Chondrocyte (in vitro differentiated cells): Measurements from ENCODE around the gene MYEF2. TPM values are rescaled to one million over a fixed set of nuclear protein-coding genes. Genes with fewer than 3 reads are reported as not detected.

ENCODE experiments used
- DNase-seq: peaks from one replicate; pipeline ENCODE4 v3.0.0; 2021; ENCODE audit warnings: mixed read lengths, low spot score
- H3K27ac Mint-ChIP-seq: one replicate; pipeline ENCODE4 v1.8.0; 2021; ENCODE audit warnings: mild to moderate bottlenecking, moderate library complexity, mixed read lengths; ENCODE audit not compliant: unreplicated experiment
- H3K27me3 Mint-ChIP-seq: 2 replicates; pipeline ENCODE4 v1.8.0; 2021; ENCODE audit warnings: low read depth, mixed read lengths
- H3K36me3 Mint-ChIP-seq: 2 replicates; pipeline ENCODE4 v1.8.0; 2021; ENCODE audit warnings: low read depth, mixed read lengths
- H3K4me1 Mint-ChIP-seq: 2 replicates; pipeline ENCODE4 v1.8.0; 2021; ENCODE audit warnings: low read depth, mild to moderate bottlenecking, mixed read lengths
- H3K4me3 Mint-ChIP-seq: one replicate; pipeline ENCODE4 v1.8.0; 2021; ENCODE audit warnings: mild to moderate bottlenecking, moderate library complexity, mixed read lengths; ENCODE audit not compliant: unreplicated experiment
- H3K9me3 Mint-ChIP-seq: 2 replicates; pipeline ENCODE4 v1.8.0; 2021; ENCODE audit warnings: low read depth, mixed read lengths
- CTCF ChIP-seq: fragments of 200-600 bp; sonication (generic); IDR thresholded peaks from 2 replicates; pipeline ENCODE4 v1.5.0; 2021; ENCODE audit warnings: antibody characterized with exemption, mild to moderate bottlenecking, moderate library complexity
- total RNA-seq: library from RNA; stranded (reverse); gene quantifications from 3 replicates; pipeline ENCODE4 v1.2.1, GENCODE V29; 2021

Gene MYEF2
- total RNA-seq, 1 donor from 2014 or later: 22.6 TPM

- TF ChIP-seq CTCF: no peak
- peak overlapping the region; percentile 60 for H3K27ac Mint-ChIP-seq
- no peak for DNase-seq
- no peak overlapping the region for H3K4me3 Mint-ChIP-seq
- peaks cover 20% of the 10 kb centered on the region for H3K4me1 Mint-ChIP-seq
- H3K27me3 Mint-ChIP-seq: no peaks in the 10 kb centered on the region
- no peaks in the 10 kb centered on the region for H3K9me3 Mint-ChIP-seq
- peaks cover 12% of the 10 kb centered on the region for H3K36me3 Mint-ChIP-seq
These were observed 28.2 kb downstream of the MYEF2 start for GRCh38 chr15:48149858-48150257.

GRCh38 chr15:48147358-48147757 is 30.7 kb downstream of the MYEF2 start:
- DNase-seq: no peak
- Mint-ChIP-seq H3K4me1 (peaks cover 36% of the 10 kb centered on the region), H3K27ac (no peak overlapping the region), H3K4me3 (no peak overlapping the region), H3K9me3 (no peaks in the 10 kb centered on the region), H3K36me3 (peaks cover 11% of the 10 kb centered on the region), H3K27me3 (no peaks in the 10 kb centered on the region)
- TF ChIP-seq CTCF: no peak

- no peak for TF ChIP-seq CTCF
- Mint-ChIP-seq H3K9me3 (no peaks in the 10 kb centered on the region), H3K27ac (no peak overlapping the region), H3K4me3 (no peak overlapping the region), H3K27me3 (no peaks in the 10 kb centered on the region), H3K36me3 (peaks cover 3% of the 10 kb centered on the region), H3K4me1 (peaks cover 36% of the 10 kb centered on the region)
- DNase-seq: no peak
These were observed 32.2 kb downstream of the MYEF2 start for GRCh38 chr15:48145923-48146322.

GRCh38 chr15:48144889-48145288 is 33.2 kb downstream of the MYEF2 start:
- Mint-ChIP-seq H3K9me3 (no peaks in the 10 kb centered on the region), H3K36me3 (peaks cover 3% of the 10 kb centered on the region), H3K27me3 (no peaks in the 10 kb centered on the region), H3K27ac (no peak overlapping the region), H3K4me1 (peaks cover 32% of the 10 kb centered on the region), H3K4me3 (no peak overlapping the region)
- no peak for DNase-seq
- no peak for TF ChIP-seq CTCF

GRCh38 chr15:48143856-48144255 is 34.2 kb downstream of the MYEF2 start:
- no peak overlapping the region for H3K27ac Mint-ChIP-seq
- H3K36me3 Mint-ChIP-seq: peaks cover 3% of the 10 kb centered on the region
- no peaks in the 10 kb centered on the region for H3K9me3 Mint-ChIP-seq
- no peaks in the 10 kb centered on the region for H3K27me3 Mint-ChIP-seq
- TF ChIP-seq CTCF: no peak
- H3K4me1 Mint-ChIP-seq: peaks cover 28% of the 10 kb centered on the region
- no peak for DNase-seq
- H3K4me3 Mint-ChIP-seq: no peak overlapping the region
